ENCODE results near the gene KIRREL3.

DNA sequence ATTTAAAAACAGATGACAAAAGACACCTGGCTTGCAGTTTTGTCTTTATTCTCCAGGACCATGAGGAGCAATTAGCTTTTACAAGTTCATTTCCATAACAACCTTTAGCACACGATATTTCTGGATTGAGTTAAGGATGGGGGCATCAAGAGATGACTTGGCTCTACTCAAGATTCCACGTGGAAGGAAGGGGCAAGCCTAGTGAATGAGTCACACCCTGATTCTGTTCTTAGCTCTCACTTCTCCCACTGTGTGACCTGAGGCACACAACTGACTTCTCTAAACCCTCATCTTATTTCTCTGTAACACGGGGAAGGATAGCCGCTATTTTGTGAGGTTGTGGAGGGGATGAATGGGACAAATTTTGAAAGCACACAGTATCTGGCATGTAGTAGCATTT is 185.5 kb downstream of the KIRREL3 start:
- TF ChIP-seq EZH2 (IDR thresholded peaks at IDR 0.05; ENCODE audit: insufficient read depth, poor library complexity, severe bottlenecking) (no peak), EZH2phosphoT487 (IDR thresholded peaks at IDR 0.05; ENCODE audit: insufficient read depth, low read depth) (no peak)
